Smooth muscle cell (in vitro differentiated cells): ENCODE measurements around the gene HOXD12. TPM values are rescaled to one million over a fixed set of nuclear protein-coding genes. Genes with fewer than 3 reads are reported as not detected.

ENCODE experiments used
- DNase-seq: peaks from one replicate; lab custom pipeline; 2025; ENCODE audit not compliant: unreplicated experiment; lab: John Stamatoyannopoulos, UW
- H2AFZ ChIP-seq: fragments of 200-600 bp; sonication (generic); 2 replicates; pipeline ENCODE4 v1.6.0; 2016; ENCODE audit warnings: antibody characterized with exemption, low read depth, mild to moderate bottlenecking
- H3F3A ChIP-seq: fragments of 200-600 bp; sonication (generic); 2 replicates; pipeline ENCODE4 v1.6.0; 2017; ENCODE audit warnings: antibody characterized with exemption, low read depth
- H3K27ac ChIP-seq: fragments of 200-600 bp; sonication (generic); 2 replicates; pipeline ENCODE4 v1.5.1; 2016; ENCODE audit warnings: low read depth, mild to moderate bottlenecking
- H3K27me3 ChIP-seq: fragments of 200-600 bp; sonication (generic); 2 replicates; pipeline ENCODE4 v1.6.1; 2016; ENCODE audit warnings: low read depth, mild to moderate bottlenecking
- H3K36me3 ChIP-seq: fragments of 200-600 bp; sonication (generic); 2 replicates; pipeline ENCODE4 v1.5.1; 2016; ENCODE audit warnings: low read depth
- H3K4me1 ChIP-seq: fragments of 200-600 bp; sonication (generic); 2 replicates; pipeline ENCODE4 v1.5.1; 2016; ENCODE audit warnings: low read depth
- H3K4me2 ChIP-seq: fragments of 200-600 bp; sonication (generic); 2 replicates; pipeline ENCODE4 v1.6.0; 2016; ENCODE audit warnings: mild to moderate bottlenecking
- H3K4me3 ChIP-seq: fragments of 200-600 bp; sonication (generic); 2 replicates; pipeline ENCODE4 v1.5.1; 2016; ENCODE audit warnings: mild to moderate bottlenecking
- H3K79me2 ChIP-seq: fragments of 200-600 bp; sonication (generic); 2 replicates; pipeline ENCODE4 v1.6.0; 2016; ENCODE audit warnings: low read depth, mild to moderate bottlenecking
- H3K9ac ChIP-seq: fragments of 200-600 bp; sonication (generic); 2 replicates; pipeline ENCODE4 v1.6.0; 2016; ENCODE audit warnings: low read depth
- H3K9me3 ChIP-seq: fragments of 200-600 bp; sonication (generic); replicated peaks from 2 replicates; pipeline ENCODE4 v1.5.1; 2016; ENCODE audit warnings: low read depth
- H4K20me1 ChIP-seq: fragments of 200-600 bp; sonication (generic); 2 replicates; pipeline ENCODE4 v1.6.0; 2016; ENCODE audit warnings: low read depth
- CTCF ChIP-seq: fragments of 200-600 bp; sonication (generic); IDR thresholded peaks from 2 replicates; pipeline ENCODE4 v1.5.1; 2017; ENCODE audit warnings: borderline replicate concordance, mild to moderate bottlenecking, antibody characterized with exemption; ENCODE audit not compliant: insufficient read depth, poor library complexity, severe bottlenecking
- WGBS: methylation state at CpG from one replicate; pipeline ENCODE4 v1.1.7; 2016; ENCODE audit warnings: low lambda C conversion rate; 5-methylcytosine and 5-hydroxymethylcytosine counted together
- polyA plus RNA-seq: library from polyadenylated mRNA; unstranded; fragments of >200 nt; fragmentation: Nextera tagmentation; extraction: Ambion mirVana; gene quantifications from 2 replicates; pipeline ENCODE4 v1.2.1, GENCODE V29; 2016
- total RNA-seq: library from RNA; depleted of rRNA; stranded (reverse); fragments of >200 nt; gene quantifications from 2 replicates; pipeline ENCODE4 v1.2.3, GENCODE V29; 2014

Gene HOXD12
- total and polyA plus RNA-seq, 2 experiments from 2014 or later: not detected

- Histone ChIP-seq H3K4me3 (peak overlapping the region; percentile 54), H3K79me2 (no peaks in the 10 kb centered on the region), H3F3A (no peaks in the 10 kb centered on the region), H3K4me2 (peak overlapping the region; percentile 87), H3K27me3 (peaks cover 98% of the 10 kb centered on the region), H3K36me3 (no peaks in the 10 kb centered on the region), H3K9me3 (no peaks in the 10 kb centered on the region), H3K4me1 (peaks cover 7% of the 10 kb centered on the region), H4K20me1 (peaks cover 12% of the 10 kb centered on the region), H2AFZ (peak overlapping the region; percentile 17), H3K27ac (no peak overlapping the region), H3K9ac (no peak overlapping the region)
- no peak for DNase-seq
- TF ChIP-seq CTCF: no peak
- 8% methylated on average over 47 of the region's 49 CpGs for WGBS
Measured at GRCh38 chr2:176128172-176128981, 28.8 kb downstream of the HOXD12 start.

- no peak within 1 kb of the TSS for H3K27ac ChIP-seq
- H3K79me2 ChIP-seq: no peaks in the 10 kb centered on the region
- H3K9me3 ChIP-seq: no peaks in the 10 kb centered on the region
- H2AFZ ChIP-seq: peak within 1 kb of the TSS; percentile 17
- 2% methylated on average over 50 of the region's 64 CpGs for WGBS
- peaks cover 7% of the 10 kb centered on the region for H3K4me1 ChIP-seq
- no peak within 1 kb of the TSS for H3K9ac ChIP-seq
- peak within 1 kb of the TSS; percentile 54 for H3K4me3 ChIP-seq
- H3K36me3 ChIP-seq: no peaks in the 10 kb centered on the region
- peaks cover 5% of the 10 kb centered on the region for H4K20me1 ChIP-seq
- no peak for TF ChIP-seq CTCF
- no peaks in the 10 kb centered on the region for H3F3A ChIP-seq
- peak within 1 kb of the TSS; percentile 87 for H3K4me2 ChIP-seq
- H3K27me3 ChIP-seq: peaks cover 98% of the 10 kb centered on the region
- no peak for DNase-seq
Measured at GRCh38 chr2:176128982-176129796, 29.6 kb downstream of the HOXD12 start, which contains the start of gene HOXD8. Gene HOXD8 (plus strand): TSS chr2:176129705. CDS start chr2:176130367, 662 bp downstream.

GRCh38 chr2:176129813-176130146 lies 30.2 kb downstream of the HOXD12 start:
- no peaks in the 10 kb centered on the region for H3K79me2 ChIP-seq
- H2AFZ ChIP-seq: no peak overlapping the region
- peaks cover 2% of the 10 kb centered on the region for H4K20me1 ChIP-seq
- no peak overlapping the region for H3K9ac ChIP-seq
- peak overlapping the region; percentile 54 for H3K4me3 ChIP-seq
- peaks cover 98% of the 10 kb centered on the region for H3K27me3 ChIP-seq
- no peak overlapping the region for H3K27ac ChIP-seq
- H3K9me3 ChIP-seq: no peaks in the 10 kb centered on the region
- H3F3A ChIP-seq: no peaks in the 10 kb centered on the region
- TF ChIP-seq CTCF: no peak
- no peak for DNase-seq
- under 1% methylated on average over 21 of the region's 43 CpGs for WGBS
- H3K4me2 ChIP-seq: peak overlapping the region; percentile 87
- H3K36me3 ChIP-seq: no peaks in the 10 kb centered on the region
- H3K4me1 ChIP-seq: peaks cover 7% of the 10 kb centered on the region
